ENCODE data around the gene ANO9. TPM values are rescaled to one million over a fixed set of nuclear protein-coding genes. Genes with fewer than 3 reads are reported as not detected.
A peak's percentile ranks its signal among the peaks of the same experiment; 100 is the strongest.

The ANO9 gene
- total RNA-seq, 1 donor from 2014 or later, result 10.7 TPM

DNA sequence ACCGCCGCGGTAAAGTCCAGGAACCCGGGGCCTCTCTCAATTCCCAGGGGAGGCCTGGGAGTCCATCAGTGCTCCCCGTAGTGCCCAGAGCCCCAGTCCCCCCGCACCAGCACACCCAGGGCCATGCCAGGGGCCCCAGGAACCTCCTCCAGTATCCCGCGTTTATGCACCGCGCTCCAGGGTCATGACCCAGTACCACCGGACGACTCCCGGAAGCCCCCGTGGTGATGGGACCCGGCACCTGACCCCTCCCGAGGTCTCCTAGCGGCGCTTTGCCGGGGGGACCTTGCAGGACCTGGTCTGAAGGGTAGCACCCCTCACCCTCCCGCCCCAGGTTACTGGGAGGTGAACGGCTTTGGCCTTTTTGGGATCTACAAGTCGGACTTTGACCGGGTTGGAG, 61.3 kb downstream of the ANO9 start:
- no peak for DNase-seq

DNA sequence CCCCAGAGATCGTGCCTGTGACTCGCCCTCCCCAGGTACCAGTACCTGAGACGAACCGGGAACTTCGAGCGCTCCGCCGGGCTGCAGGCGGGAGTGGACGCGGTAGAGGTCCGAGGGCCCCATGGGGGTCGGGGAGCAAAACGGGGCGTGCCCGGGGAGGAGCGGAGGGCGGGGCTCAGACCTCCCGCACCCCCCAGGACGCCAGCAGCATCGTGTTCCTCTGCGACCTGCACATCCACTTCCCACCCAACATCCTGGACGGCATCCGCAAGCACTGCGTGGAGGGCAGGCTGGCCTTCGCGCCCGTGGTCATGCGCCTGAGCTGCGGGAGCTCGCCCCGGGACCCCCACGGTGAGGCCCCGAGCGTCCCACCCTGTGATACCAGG, 61.7 kb downstream of the ANO9 start:
- no peak for DNase-seq

DNA sequence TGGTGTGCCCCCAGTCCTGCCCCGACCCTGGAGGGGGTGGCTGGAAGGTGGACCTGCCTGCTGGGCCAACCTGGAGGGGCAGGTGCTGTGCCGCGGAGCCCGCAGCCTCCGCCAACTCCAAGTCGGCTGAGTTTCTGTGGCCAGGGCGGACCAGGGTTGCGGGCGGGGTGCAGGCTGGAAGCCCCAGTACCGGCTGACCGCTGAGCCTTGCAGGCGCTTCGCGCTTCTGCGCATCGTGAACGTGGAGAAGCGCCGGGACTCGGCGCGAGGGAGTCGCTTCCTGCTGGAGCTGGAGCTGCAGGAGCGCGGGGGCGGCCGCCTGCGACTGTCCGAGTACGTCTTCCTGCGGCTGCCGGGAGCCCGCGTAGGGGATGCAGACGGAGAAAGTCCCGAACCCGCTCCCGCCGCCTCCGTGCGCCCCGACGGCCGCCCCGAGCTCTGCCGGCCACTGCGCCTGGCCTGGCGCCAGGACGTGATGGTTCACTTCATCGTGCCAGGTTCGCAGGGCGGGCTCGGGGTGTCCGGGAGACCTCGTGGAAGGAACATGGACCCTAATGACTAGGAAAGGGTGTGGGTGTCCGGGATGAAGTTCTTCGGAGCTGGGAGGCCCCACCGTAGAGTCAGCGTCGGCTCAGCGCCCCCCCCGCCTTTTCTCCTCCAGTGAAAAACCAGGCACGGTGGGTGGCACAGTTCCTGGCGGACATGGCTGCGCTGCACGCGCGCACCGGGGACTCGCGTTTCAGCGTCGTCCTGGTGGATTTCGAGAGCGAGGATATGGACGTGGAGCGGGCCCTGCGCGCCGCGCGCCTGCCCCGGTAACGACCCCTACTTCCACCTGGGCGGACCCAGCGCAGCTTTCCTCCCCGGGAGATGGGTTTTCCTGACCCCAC, 62.4 kb downstream of the ANO9 start:
- DNase-seq, result no peak

DNA sequence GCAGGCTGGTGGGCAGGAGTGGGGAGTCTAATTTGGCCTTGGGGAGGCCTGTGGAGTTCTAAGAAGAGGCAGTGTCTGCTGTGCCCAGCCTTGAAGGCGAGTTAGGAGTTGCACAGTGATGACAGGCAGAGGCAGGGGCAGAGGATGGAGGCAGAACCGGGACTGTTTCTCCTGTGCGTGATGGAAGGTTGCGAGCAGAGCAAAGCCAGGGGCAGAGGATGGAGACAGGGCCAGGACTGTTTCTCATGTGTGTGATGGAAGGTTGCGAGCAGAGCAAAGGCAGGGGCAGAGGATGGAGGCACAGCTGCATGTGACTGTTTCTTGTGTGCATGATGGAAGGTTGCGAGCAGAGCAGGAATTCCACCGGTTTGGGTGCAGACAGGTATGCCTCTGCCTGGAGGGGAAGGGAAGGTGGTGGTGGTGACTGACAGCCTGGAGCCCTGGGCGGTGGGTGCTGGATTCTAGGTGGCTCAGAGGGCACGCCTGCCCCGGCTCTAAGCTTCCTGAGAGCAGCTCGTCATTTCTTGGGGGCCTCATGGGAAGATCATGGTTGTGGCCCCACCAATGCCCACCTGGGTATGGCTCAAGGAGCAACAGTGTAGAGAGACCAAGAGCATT, 63.8 kb downstream of the ANO9 start:
- DNase-seq, result no peak

DNA sequence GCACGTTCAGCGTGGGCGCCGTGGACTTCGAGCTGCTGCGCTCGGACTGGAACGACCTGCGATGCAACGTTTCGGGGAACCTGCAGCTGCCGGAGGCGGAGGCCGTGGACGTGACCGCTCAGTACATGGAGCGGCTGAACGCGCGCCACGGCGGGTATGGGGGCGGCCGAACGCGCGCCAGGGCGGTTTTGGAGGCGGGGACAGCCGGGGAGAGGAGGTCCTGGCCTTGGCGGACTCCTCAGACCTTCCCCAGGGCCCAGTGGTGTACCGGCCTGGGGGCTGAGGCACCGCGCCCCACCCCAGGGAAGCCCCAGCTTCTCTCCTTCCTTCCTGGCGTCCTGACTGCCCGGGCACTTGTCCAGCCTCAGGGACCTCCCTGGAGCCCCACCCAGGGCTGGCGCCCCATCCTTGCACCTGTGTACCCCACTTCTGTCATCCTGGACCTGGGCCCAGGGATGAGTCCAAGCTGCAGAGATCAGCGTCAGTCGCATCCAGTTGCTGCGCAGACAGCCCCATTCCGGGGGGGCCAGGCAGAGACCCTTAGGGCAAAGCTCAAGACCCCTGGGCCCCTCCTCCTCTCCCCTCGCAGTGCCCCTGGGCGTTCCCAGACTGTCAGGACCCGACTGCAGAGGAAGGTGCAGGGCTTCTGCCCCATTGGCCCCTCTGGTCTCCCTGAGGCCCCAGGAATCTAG, 64.5 kb downstream of the ANO9 start:
- DNase-seq, result no peak

DNA sequence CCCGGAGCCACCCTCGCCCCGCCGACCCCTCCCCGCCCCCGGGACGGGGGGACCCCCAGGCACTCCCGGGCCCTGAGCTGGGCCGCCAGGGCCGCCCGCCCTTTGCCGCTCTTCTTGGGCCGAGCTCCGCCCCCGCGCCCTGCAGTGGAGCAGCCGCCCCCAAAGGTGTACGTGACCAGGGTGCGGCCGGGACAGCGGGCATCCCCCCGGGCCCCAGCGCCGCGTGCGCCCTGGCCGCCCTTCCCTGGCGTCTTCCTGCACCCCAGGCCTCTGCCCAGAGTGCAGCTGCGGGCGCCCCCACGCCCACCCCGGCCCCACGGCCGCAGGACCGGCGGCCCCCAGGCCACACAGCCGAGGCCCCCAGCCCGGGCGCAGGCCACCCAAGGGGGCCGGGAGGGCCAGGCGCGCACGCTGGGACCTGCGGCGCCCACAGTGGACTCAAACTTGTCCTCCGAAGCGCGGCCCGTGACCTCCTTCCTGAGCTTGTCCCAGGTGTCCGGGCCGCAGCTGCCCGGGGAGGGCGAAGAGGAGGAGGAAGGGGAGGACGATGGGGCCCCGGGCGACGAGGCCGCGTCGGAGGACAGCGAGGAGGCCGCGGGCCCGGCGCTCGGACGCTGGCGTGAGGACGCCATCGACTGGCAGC, 65.2 kb downstream of the ANO9 start:
- DNase-seq, result no peak

DNA sequence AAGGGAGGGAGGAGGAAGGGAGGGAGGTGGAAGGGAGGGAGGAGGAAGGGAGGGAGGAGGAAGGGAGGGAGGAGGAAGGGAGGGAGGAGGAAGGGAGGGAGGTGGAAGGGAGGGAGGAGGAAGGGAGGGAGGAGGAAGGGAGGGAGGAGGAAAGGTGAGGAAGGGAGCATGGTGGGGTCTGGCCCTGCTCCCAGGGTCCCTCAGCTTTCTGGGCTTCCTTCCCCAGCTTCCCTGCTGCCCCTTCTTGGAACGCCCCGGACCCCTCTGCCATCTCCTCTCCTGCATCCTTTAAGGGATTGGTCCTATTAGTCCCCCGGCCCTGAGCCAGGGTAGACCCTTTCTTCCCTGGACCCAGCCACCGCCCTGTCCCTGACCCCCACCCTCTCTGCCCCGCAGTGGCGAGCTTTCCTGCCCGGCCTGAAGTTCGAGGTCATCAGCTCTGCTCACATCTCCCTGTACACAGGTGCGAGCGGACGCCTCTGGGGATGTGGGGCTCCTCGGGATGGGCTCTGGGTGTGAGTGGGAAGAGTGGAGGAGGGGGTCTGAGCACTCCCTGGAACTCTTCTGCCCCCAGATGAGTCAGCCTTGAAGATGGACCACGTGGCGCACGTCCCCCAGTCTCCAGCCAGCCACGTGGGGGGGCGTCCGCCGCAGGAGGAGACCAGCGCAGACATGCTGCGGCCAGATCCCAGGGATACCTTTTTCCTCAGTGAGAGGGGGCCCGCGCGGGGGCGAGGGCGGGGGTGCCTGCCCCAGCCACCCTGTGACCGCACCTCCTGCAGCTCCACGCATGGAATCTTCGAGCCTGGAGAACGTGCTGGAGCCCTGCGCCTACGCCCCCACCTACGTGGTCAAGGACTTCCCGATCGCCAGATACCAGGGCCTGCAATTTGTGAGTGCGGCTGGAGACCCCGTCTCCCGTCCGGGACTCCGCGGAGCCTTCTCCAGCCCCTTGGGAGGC, 66.5 kb downstream of the ANO9 start:
- DNase-seq, result no peak

DNA sequence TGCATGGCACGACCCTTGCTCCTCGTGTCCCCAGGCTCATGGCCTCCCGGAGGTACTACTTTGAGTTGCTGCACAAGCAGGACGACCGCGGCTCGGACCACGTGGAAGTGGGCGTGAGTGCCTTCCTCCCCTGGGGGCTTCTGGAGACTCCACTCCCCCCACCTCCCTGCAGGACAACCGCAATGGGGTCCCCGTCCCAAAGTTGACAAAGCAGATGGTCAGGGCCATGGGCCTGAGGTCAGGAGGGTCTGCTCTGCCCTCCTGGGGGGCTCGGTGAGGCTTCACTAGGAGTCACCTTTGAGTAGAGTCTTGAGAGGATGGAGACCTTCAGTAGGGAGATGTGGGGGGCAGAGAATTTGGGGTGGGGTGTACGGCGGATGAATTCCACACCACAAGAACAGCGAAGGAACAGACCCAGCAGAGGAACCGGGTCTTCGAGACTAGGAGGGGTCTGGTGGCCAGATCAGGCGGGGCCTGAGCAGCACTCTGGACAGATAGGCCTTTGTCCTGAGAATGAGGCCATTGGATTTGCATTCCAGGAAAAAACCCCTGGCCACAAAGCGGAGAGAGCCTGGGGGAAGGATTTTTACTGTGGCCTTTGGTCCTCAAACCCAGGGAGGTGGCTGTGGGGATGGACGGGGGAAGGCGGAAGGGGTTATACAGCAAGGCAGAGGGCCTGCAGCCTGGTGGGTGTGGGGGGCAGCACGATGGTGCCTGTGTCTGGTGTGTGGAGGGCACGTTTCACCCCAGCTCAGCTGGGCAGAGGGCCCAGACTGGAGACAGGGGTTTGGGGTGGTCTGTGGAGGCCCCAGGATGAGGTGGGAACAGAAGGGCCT, 67.9 kb downstream of the ANO9 start:
- no peak for DNase-seq

DNA sequence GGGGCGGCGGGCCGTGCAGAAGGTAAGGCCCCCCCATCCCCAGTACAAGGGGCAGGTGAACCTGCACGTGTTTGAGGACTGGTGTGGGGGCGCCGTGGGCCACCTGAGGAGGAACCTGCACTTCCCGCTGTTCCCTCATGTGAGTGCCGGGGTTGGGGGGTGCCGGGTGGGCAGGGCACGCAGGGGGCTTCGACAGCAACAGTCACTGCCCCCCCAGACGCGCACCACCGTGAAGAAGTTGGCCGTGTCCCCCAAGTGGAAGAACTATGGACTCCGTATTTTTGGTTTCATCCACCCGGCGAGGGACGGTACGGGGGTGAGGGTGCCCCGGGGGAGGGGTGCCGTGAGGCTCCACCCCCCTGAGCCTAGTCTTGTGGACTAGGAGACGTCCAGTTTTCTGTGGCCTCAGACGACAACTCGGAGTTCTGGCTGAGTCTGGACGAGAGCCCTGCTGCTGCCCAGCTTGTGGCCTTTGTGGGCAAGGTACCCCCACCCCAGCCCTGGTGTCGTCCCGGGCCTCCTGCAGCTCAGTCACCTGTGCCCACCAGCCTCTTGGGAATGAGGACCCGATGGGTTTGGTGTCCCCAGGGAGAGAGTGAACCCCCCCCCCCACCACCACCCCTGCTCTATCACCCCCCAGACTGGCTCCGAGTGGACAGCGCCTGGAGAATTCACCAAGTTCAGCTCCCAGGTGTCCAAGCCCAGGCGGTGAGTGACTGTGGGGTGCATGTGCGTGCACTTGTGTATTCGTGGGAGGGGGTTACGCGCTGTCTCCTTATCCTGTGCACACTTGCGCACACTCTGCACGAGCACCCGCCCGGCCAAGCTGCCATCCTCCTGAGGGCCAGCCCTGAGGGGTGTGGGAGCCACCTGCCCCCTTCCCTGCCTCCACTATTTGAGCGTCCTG, 68.7 kb downstream of the ANO9 start:
- no peak for DNase-seq

DNA sequence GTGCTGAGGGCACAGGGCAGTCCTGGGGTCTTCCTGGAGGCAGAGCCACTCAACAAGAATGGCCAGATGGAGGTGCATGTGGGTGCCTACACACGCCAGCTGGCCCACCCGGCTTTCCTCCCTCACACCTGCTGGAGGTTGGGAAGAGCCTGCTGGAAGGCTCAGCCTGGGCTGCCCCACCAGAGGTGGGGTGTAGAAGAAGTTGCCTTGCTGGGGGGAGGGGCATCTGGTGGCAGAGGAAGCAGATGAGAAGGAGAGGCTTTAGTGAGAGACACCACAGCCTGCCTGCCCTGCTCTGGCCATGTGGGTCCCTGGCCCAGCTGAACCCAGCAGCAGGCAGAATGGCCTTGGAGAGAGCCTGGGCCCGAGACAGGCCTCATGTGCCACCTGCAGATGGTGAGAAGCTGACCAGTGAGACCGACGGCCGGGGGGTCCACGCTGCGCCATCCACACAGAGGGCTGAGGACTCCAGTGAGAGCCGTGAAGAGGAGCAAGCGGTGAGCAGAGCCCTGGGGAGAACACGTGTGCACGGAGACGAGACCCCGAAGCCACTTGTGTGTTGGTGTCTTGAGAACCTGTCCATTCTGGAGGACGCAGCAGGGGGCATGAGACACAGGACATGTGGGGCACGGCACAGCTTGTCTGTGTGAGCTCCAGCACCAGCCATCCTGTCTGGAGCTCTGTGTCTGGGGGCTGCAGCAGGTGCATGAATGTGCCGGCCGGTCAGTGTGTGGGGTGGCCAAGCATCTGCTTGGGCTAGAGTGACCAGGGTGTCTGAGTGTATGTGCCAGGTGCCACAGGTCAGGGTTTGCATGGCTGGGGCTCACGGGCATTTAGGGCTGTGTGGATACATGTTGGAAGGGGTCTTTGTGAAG, 69.9 kb downstream of the ANO9 start:
- no peak for DNase-seq

DNA sequence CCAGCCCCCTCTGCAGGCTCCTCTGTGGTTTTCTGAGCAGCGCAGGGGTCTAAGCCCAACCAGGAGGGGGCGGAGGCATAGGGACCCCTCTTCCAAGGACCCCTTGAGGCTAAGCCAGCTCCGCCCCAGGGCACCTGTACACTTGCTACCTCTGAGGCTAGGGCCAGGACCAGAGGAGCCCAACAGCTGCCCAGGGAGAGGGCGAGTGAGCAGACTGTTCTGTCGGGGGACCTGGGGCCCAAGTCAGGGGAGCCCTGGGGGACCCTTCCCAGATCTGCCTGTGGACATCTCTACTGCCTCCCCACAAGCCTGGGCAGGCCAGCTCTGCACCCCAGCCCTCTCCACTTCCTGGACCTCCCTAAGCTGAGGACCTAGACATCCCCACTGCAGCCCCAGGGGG, 70.8 kb downstream of the ANO9 start:
- DNase-seq, result no peak

DNA sequence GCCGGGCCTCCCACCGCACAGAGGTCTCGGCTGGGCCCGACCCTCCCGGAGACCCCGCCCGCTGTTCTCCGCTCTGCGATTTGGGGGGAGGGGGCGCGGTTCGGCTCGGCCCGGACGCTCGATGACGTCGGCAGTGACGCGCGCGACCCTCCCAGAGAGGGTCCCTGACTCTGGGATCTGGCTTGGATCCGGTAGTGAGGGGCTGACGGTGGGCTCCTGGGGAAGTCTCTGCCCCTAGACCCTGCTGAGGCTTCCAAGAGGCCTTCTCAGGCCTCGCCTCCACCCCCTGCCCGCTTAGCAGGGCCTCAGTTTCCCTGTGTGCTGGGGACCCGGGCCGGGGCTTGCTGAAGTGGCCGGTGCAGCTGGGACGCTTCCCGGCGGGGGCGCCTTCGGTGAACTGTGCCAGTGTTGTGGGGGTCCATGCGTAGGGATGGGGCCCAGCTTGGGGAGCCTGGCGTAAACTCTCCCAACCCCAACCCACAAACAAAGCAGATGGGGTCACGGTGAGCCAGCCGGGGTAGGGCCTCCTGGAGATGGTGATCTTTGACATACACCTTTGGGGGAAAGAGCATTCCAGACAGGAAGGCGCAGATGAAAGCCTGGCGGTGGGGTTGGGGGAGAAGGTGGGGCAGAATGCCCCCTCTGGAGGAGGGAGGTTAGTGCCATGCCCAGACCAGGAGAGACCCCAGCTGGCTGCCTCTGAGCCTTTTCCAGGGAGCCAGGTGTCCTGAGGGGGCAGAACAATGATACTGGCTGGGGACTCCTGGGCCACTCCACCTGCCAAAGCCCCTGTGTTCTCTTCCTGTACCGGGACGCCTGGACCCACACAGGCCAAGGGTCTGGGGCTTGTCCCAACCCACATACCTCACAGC, 71.5 kb downstream of the ANO9 start:
- no peak for DNase-seq

DNA sequence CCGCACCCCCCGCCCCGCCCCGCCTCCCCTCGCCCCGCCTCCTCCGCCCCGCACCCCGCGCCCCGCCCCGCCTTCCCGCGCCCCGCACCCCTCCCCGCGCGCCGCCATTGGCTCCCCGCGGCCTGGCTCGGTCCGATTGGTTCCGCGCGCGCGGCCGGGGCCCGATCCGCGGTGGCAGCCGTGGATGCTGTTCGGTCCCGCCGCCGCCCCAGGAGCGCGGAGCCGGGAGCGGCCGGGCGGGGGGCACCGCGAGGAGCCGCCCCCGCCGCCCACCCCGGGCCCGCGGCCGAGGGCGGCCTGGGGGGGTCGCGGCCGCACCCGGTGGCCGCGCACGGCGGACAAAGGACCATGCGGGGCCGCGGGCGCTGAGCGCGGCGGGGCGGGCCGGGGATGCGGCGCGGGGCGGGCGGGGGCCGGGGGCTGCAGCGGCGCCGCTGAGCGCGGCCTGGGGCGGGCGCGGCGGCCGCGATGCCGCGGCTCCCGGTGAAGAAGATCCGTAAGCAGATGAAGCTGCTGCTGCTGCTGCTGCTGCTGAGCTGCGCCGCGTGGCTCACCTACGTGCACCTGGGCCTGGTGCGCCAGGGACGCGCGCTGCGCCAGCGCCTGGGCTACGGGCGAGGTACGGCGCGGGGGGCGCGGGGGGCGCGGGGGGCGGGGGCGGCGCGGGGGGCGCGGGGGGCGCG, 72.3 kb downstream of the ANO9 start, which contains the start of gene B4GALNT4:
Gene B4GALNT4 (plus strand): TSS at position 164 of the 683 bp plus-strand sequence. CDS start 305 bp downstream, at position 469.
- DNase-seq, result peak; percentile 15

DNA sequence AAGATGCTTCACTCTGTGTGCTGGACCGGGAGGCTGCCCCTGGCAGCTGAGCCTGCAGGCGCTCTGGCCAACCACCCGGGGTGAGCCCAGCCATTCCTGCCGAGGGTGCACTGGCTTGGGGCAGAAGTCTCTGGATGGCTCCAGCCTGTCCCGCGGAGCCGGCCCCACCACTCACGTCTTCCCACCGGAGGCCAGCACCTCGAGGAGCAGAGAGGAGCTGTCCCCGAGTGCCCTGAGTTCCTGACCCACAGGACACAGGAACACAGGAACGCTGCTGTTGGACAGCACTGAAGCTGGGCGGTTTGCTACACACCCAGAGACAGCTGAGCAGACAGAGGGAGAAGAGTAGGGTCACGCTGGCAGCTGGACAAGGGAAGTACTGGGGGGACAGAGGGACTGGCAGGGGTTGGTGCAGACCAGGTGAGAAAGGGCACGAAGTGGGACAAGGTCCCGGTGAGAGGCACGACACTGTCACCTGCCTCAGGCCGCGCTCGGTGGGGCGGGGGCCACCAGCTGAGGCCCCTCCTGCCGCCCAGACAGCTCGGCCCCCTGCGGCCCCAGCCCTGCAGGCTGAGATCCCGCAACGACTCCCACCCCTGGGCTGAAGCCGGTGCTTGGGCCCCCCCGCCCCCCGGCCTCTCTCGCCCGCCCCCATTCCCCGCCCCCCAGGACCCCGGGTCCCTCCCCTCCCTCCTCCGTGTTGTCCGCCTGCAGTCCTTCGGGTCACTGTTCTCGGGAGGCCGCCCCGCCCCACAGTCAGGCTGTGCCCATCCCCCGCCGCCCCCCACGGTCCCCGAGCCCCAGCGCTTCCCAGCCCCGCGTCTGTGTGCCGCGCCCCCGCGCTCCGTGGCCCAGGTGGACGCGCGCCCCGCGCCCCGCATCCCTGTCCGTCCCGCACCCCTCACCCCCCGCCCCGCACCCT, 73.1 kb downstream of the ANO9 start:
- DNase-seq, result no peak

DNA sequence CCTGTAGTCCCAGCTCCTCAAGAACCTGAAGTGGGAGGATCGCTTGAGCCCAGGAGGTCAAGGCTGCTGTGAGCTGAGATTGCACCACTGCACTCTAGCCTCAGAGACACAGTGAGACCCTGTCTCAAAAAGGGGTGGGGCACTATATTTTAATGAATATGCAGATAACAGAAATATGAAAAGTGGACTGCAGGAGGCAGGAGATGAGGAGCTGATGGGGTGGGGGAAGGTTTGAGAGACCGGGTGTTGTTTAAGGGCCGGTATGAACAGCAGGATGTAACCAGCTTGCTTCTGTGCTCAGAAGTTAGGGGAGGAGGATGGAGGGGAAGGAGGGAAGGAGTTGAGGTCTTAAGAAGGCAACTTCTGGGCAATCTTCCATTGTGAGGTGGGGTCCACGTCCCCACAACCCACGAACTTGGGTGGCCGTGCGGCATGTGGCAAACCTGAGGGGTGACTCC, 73.8 kb downstream of the ANO9 start:
- DNase-seq, result no peak
